Osteoblast (primary cell): ENCODE data around the gene RAB40B. TPM values are rescaled to one million over a fixed set of nuclear protein-coding genes. Genes with fewer than 3 reads are reported as not detected.

Experiments used
- DNase-seq: peaks from one replicate; pipeline ENCODE4 v3.0.0; 2011; ENCODE audit warnings: low spot score, mixed read lengths; ENCODE audit not compliant: insufficient read length; ENCODE audit errors: missing footprints
- H2AFZ ChIP-seq: 2 replicates; pipeline ENCODE4 v1.6.0; 2011; ENCODE audit warnings: mild to moderate bottlenecking, low read length
- H3K27ac ChIP-seq: 2 replicates; pipeline ENCODE4 v1.5.1; 2011; ENCODE audit warnings: mild to moderate bottlenecking, low read depth, low read length, moderate library complexity
- H3K27me3 ChIP-seq: 2 replicates; pipeline ENCODE4 v1.6.0; 2012; ENCODE audit warnings: mild to moderate bottlenecking, control low read depth, inconsistent platforms, low read length, moderate library complexity; ENCODE audit not compliant: insufficient read depth
- H3K36me3 ChIP-seq: 2 replicates; pipeline ENCODE4 v1.5.1; 2011; ENCODE audit warnings: mild to moderate bottlenecking, low read length, control low read depth, moderate library complexity; ENCODE audit not compliant: insufficient read depth
- H3K4me1 ChIP-seq: 2 replicates; pipeline ENCODE4 v1.5.1; 2011; ENCODE audit warnings: mild to moderate bottlenecking, low read length, control low read depth, moderate library complexity; ENCODE audit not compliant: insufficient read depth
- H3K4me2 ChIP-seq: 2 replicates; pipeline ENCODE4 v1.6.0; 2011; ENCODE audit warnings: mild to moderate bottlenecking, low read length; ENCODE audit not compliant: insufficient read depth
- H3K4me3 ChIP-seq: fragments of 200-600 bp; sonication (generic); 3 replicates; pipeline ENCODE4 v1.5.1; 2012; ENCODE audit warnings: mild to moderate bottlenecking, low read length, inconsistent platforms; ENCODE audit not compliant: insufficient read depth
- H3K79me2 ChIP-seq: 2 replicates; pipeline ENCODE4 v1.6.0; 2012; ENCODE audit warnings: mild to moderate bottlenecking, low read length, control low read depth, inconsistent platforms; ENCODE audit not compliant: insufficient read depth
- H3K9me3 ChIP-seq: 2 replicates; pipeline ENCODE4 v1.5.1; 2011; ENCODE audit warnings: low read depth, low read length, control low read depth
- H4K20me1 ChIP-seq: 2 replicates; pipeline ENCODE4 v1.6.0; 2012; ENCODE audit warnings: mild to moderate bottlenecking, low read length, control low read depth; ENCODE audit not compliant: insufficient read depth
- CTCF ChIP-seq: IDR thresholded peaks from 2 replicates; pipeline ENCODE4 v1.5.1; 2011; ENCODE audit warnings: mild to moderate bottlenecking, low read depth, low read length, moderate library complexity; ENCODE audit errors: extremely low read depth
- total RNA-seq: library from RNA; depleted of rRNA; stranded (reverse); fragments of >200 nt; gene quantifications from 2 replicates; pipeline ENCODE4 v1.2.3, GENCODE V29; 2012

RAB40B gene
- total RNA-seq, 1 donor, result 8.3 TPM

GRCh38 chr17:82639628-82640027 is 58.9 kb downstream of the RAB40B start:
- Histone ChIP-seq H4K20me1 (peaks cover 57% of the 10 kb centered on the region), H3K36me3 (peaks cover 36% of the 10 kb centered on the region), H3K27me3 (no peaks in the 10 kb centered on the region), H3K9me3 (no peaks in the 10 kb centered on the region), H2AFZ (no peak overlapping the region), H3K4me3 (no peak overlapping the region), H3K79me2 (peaks cover 96% of the 10 kb centered on the region), H3K4me1 (no peaks in the 10 kb centered on the region), H3K4me2 (no peak overlapping the region), H3K27ac (no peak overlapping the region)
- DNase-seq, result no peak
- TF ChIP-seq CTCF, result no peak

GRCh38 chr17:82638183-82638773 is 60.2 kb downstream of the RAB40B start:
- H2AFZ ChIP-seq, result no peak overlapping the region
- no peak overlapping the region for H3K4me2 ChIP-seq
- no peaks in the 10 kb centered on the region for H3K9me3 ChIP-seq
- peak; percentile 73 for DNase-seq
- H3K79me2 ChIP-seq, result peaks cover 93% of the 10 kb centered on the region
- TF ChIP-seq CTCF, result no peak
- no peaks in the 10 kb centered on the region for H3K4me1 ChIP-seq
- H3K4me3 ChIP-seq, result no peak overlapping the region
- H3K36me3 ChIP-seq, result peaks cover 25% of the 10 kb centered on the region
- H4K20me1 ChIP-seq, result peaks cover 48% of the 10 kb centered on the region
- no peak overlapping the region for H3K27ac ChIP-seq
- no peaks in the 10 kb centered on the region for H3K27me3 ChIP-seq

- no peak overlapping the region for H3K4me3 ChIP-seq
- H3K9me3 ChIP-seq, result no peaks in the 10 kb centered on the region
- H4K20me1 ChIP-seq, result peaks cover 51% of the 10 kb centered on the region
- peaks cover 94% of the 10 kb centered on the region for H3K79me2 ChIP-seq
- H3K36me3 ChIP-seq, result peaks cover 19% of the 10 kb centered on the region
- no peak overlapping the region for H2AFZ ChIP-seq
- H3K27me3 ChIP-seq, result no peaks in the 10 kb centered on the region
- H3K4me1 ChIP-seq, result no peaks in the 10 kb centered on the region
- H3K27ac ChIP-seq, result no peak overlapping the region
- no peak overlapping the region for H3K4me2 ChIP-seq
- DNase-seq, result no peak
- TF ChIP-seq CTCF, result no peak
Measured at GRCh38 chr17:82636626-82637598, 61.6 kb downstream of the RAB40B start.

- peaks cover 28% of the 10 kb centered on the region for H3K36me3 ChIP-seq
Measured at GRCh38 chr17:82633343-82633742, 65.2 kb downstream of the RAB40B start.

More at GRCh38 chr17:82633343-82633742, 65.2 kb downstream of the RAB40B start:
- DNase-seq, result no peak
- H3K27me3 ChIP-seq, result no peaks in the 10 kb centered on the region
- TF ChIP-seq CTCF, result no peak
- H3K27ac ChIP-seq, result no peak overlapping the region
- no peaks in the 10 kb centered on the region for H3K4me1 ChIP-seq
- H3K4me2 ChIP-seq, result no peak overlapping the region
- no peaks in the 10 kb centered on the region for H3K9me3 ChIP-seq
- no peak overlapping the region for H3K4me3 ChIP-seq
- peaks cover 88% of the 10 kb centered on the region for H3K79me2 ChIP-seq
- H4K20me1 ChIP-seq, result peaks cover 41% of the 10 kb centered on the region
- H2AFZ ChIP-seq, result no peak overlapping the region
